ENCODE measurements around the gene SLC6A5. TPM values are rescaled to one million over a fixed set of nuclear protein-coding genes. Genes with fewer than 3 reads are reported as not detected.

The SLC6A5 gene
- total and polyA plus RNA-seq, 2 donors (not counting 3 experiments of a cell fraction or from before 2014, with no cell fraction given): not detected

- Histone ChIP-seq H3K27ac (ENCODE audit: insufficient read depth, low read depth, low read length) (no peak overlapping the region), H3K9ac (replicated peaks; ENCODE audit: extremely low read depth, insufficient read depth, low read length) (no peak overlapping the region), H2AFZ (ENCODE audit: low read depth, low read length) (no peak overlapping the region), H3K4me1 (ENCODE audit: control insufficient read depth, extremely low read depth, insufficient read depth, low read length) (no peaks in the 10 kb centered on the region), H3K27me3 (ENCODE audit: control insufficient read depth in 2 of 2, insufficient read depth in 2 of 2, low read length in 2 of 2) (no peaks in the 10 kb centered on the region), H3K4me2 (ENCODE audit: insufficient read depth, low read length) (no peak overlapping the region), H3K36me3 (ENCODE audit: control insufficient read depth in 2 of 2, extremely low read depth in 1 of 2, insufficient read depth in 2 of 2, low read length in 2 of 2) (no peaks in the 10 kb centered on the region), H3K4me3 (replicated peaks in 1 of 3; ENCODE audit: insufficient read depth in 1 of 3, low read depth in 1 of 3, low read length in 3 of 3) (no peak overlapping the region), H3K9me3 (replicated peaks; ENCODE audit: control insufficient read depth, insufficient read depth, low read length) (no peaks in the 10 kb centered on the region), H3K9me1 (replicated peaks; ENCODE audit: control insufficient read depth, extremely low read depth, insufficient read depth, low read length) (no peaks in the 10 kb centered on the region), H4K20me1 (replicated peaks; ENCODE audit: control insufficient read depth, extremely low read depth, insufficient read depth, low read length) (no peaks in the 10 kb centered on the region), H3K79me2 (ENCODE audit: control insufficient read depth, insufficient read depth, low read length) (no peaks in the 10 kb centered on the region)
- DNase-seq (ENCODE audit: low read depth, low spot score) (no peak), FAIRE-seq (no peak)
- intact Hi-C loops (cut with micrococcal nuclease): no loop called here
- ChIA-PET CTCF (no interaction called here), POLR2A (no interaction called here)
- dilution Hi-C loops (cut with MboI; ENCODE audit: extremely low pct_ligation_motif_present, low sequenced_read_pairs): no loop called here
- TF ChIP-seq POLR2A (IDR thresholded peaks at IDR 0.05; ENCODE audit: low read depth, low read length): no peak
- no peak for TF ChIP-seq JUN (IDR thresholded peaks at IDR 0.05; ENCODE audit: borderline replicate concordance, insufficient read depth, insufficient read length, low read depth)
- TF ChIP-seq MYC (IDR thresholded peaks at IDR 0.05; ENCODE audit: low read depth, low read length): no peak
- TF ChIP-seq GATA2 (IDR thresholded peaks at IDR 0.05; ENCODE audit: insufficient read depth, insufficient read length, low read depth, low read length): no peak
- TF ChIP-seq EZH2 (IDR thresholded peaks at IDR 0.05; ENCODE audit: borderline replicate concordance, low read depth, low read length, severe bottlenecking): no peak
- no peak for TF ChIP-seq FOS (IDR thresholded peaks at IDR 0.05; ENCODE audit: borderline replicate concordance, insufficient read depth, low read length)
- TF ChIP-seq POLR2AphosphoS5 (IDR thresholded peaks at IDR 0.05; ENCODE audit: insufficient read depth, low read depth, low read length): no peak
- no peak for TF ChIP-seq CTCF (IDR thresholded peaks at IDR 0.05; ENCODE audit: extremely low read depth in 1 of 2, insufficient read depth in 1 of 2, low read depth in 1 of 2, low read length in 2 of 2)
- TF ChIP-seq MAX (IDR thresholded peaks at IDR 0.05; ENCODE audit: insufficient read depth, insufficient read length): no peak
- no TSS peak for BruUV-seq (replicated peaks)
These were observed 27.6 kb downstream of the SLC6A5 start for GRCh38 chr11:20627026-20627425.

All from endothelial cell of umbilical vein (primary cell).